Measurements from ENCODE around the gene KAT6B. TPM values are rescaled to one million over a fixed set of nuclear protein-coding genes. Genes with fewer than 3 reads are reported as not detected.

KAT6B gene
- total RNA-seq, 4 donors from 2014 or later: 12.0 to 37.7 (median 21.6) TPM

DNA sequence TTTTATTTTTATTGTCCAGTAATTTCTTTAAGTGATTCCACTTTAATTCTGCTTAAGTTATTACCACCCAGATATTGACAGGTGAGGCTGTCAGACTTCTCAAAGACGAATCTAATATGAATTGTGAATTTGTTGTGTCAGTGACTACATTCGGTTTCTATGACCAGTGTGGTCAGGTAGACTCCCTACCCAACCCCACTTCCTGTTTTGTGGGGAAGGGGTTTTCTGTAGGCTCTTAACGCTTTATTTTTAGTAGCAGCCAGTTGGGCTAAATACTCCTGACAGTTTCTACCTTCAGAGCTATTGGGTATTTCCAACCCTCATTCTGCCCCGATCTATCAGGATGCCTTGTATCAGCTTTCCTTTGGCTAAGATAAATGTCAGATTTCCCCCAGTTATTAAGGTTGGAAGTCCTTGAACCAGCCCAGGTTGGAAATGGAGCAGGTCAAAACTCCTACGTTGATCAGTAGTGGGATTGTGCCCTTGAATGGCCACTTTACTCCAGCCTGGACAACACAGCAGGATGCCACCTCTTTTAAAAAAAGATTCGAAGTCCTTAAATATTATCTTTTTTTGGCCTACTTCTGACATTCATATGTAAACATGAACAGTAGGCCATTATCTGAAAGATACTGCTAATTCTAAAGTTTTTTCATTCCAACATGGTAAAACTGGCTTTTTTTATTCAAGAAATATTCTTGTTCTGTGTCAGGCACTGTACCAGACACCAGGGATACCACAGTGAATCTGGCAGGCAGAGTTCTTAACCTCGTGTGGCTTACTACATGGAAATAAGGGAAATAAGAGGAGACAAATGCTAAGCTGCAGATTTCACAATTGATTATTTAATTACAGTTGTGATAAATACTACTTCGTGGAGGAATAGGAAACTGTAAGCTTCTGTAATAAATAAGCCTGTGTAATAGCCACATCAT is 151.8 kb downstream of the KAT6B start:
- Histone ChIP-seq H3K9me3 (no peaks in the 10 kb centered on the region), H3K27ac (no peak overlapping the region), H3K4me3 (no peak overlapping the region), H3K27me3 (no peaks in the 10 kb centered on the region), H3K36me3 (peaks cover 0 to 21% of the 10 kb centered on the region in 2 donors), H3K4me1 (peaks cover 13 to 15% of the 10 kb centered on the region in 2 donors)
- in situ Hi-C loops (cut with MboI; ENCODE audit: low sequenced_read_pairs in 4 of 4): no loop called here
- no peak for DNase-seq
- no peak for ATAC-seq
- no peak for TF ChIP-seq POLR2A (IDR thresholded peaks at IDR 0.05)
- TF ChIP-seq, protein P1, sequence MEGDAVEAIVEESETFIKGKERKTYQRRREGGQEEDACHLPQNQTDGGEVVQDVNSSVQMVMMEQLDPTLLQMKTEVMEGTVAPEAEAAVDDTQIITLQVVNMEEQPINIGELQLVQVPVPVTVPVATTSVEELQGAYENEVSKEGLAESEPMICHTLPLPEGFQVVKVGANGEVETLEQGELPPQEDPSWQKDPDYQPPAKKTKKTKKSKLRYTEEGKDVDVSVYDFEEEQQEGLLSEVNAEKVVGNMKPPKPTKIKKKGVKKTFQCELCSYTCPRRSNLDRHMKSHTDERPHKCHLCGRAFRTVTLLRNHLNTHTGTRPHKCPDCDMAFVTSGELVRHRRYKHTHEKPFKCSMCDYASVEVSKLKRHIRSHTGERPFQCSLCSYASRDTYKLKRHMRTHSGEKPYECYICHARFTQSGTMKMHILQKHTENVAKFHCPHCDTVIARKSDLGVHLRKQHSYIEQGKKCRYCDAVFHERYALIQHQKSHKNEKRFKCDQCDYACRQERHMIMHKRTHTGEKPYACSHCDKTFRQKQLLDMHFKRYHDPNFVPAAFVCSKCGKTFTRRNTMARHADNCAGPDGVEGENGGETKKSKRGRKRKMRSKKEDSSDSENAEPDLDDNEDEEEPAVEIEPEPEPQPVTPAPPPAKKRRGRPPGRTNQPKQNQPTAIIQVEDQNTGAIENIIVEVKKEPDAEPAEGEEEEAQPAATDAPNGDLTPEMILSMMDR (IDR thresholded peaks at IDR 0.05 in 4 of 5, conservative IDR thresholded peaks at IDR 0.05 in 1 of 5): no peak
- intact Hi-C loops (cut with DNase I; ENCODE audit: low total_unique reads): no loop called here

DNA sequence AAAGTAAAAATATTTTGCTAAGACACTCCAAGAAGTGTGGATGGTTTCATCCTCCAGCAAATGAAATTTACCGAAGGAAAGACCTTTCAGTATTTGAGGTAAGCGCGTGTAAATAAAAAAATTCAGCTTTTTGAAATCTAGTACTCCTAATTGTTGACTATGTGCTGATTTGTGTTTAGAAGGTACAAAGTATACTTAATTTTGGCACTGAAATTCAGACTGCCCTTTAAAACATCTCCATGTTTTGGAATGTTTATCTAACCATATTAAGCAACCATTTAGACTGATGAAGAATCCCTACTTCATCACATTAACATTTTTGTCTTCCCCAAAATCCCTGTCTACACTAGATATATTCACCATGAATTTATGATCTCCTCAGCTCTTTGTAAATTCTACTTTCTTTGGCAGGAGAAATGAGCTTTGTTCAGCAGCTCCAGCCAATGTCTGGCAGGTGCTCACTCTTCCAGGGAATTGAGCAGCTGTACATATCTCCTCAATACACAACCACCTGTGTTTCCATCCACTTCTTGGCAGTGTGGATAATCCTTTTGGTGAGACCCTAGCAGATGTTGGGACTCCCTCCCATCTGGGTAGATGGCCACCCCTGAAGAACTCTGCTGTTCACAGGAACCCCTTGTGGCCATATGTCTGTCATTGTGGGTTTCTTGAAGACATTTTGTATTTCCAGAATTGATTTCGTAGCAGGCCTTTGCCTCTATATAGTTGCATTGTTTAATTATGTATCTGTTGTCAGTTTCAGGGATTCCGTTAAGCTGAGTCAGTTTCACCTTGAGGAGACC is 155.6 kb downstream of the KAT6B start:
- no peaks in the 10 kb centered on the region for H3K9me3 ChIP-seq
- no peak overlapping the region for H3K4me3 ChIP-seq
- peaks cover 3 to 4% of the 10 kb centered on the region in 2 donors for H3K4me1 ChIP-seq
- ATAC-seq (no peak), DNase-seq (no peak)
- H3K36me3 ChIP-seq: peaks cover 0 to 7% of the 10 kb centered on the region in 2 donors
- intact Hi-C loops (cut with DNase I; ENCODE audit: low total_unique reads): no loop called here
- no peak overlapping the region for H3K27ac ChIP-seq
- TF ChIP-seq, protein P1 (IDR thresholded peaks at IDR 0.05 in 4 of 5, conservative IDR thresholded peaks at IDR 0.05 in 1 of 5): no peak
- no peak for TF ChIP-seq POLR2A (IDR thresholded peaks at IDR 0.05)
- in situ Hi-C loops (cut with MboI; ENCODE audit: low sequenced_read_pairs in 4 of 4): no loop called here
- no peaks in the 10 kb centered on the region for H3K27me3 ChIP-seq

- peaks cover 0 to 7% of the 10 kb centered on the region in 2 donors for H3K36me3 ChIP-seq
These were observed 156.2 kb downstream of the KAT6B start for GRCh38 chr10:74982634-74982982.

DNA sequence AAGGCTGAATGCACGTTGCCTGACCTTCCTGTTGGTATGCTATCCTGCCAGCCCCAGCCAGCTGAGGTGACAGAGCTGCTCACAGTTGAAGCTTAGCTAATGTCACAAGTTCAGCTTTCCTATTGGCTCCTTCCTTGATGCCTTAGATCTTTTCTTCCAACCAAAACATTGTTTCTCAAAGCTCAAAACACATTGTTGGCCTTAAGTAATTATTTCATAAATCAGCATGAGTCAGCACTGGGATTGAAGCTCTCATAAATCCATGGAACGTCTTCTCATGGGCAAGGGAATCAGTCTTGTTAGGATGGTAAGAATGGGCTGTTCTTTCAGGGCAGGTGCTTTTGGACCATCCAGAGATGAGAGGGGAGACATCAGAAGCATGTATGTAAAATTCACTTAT is 157.0 kb downstream of the KAT6B start:
- in situ Hi-C loops (cut with MboI; ENCODE audit: low sequenced_read_pairs in 4 of 4): no loop called here
- Histone ChIP-seq H3K27ac (peak overlapping the region in 2 of 4 donors; percentile 19 to 31), H3K27me3 (no peaks in the 10 kb centered on the region), H3K4me1 (peaks cover 15 to 18% of the 10 kb centered on the region in 2 donors), H3K4me3 (no peak overlapping the region), H3K36me3 (peaks cover 0 to 7% of the 10 kb centered on the region in 2 donors), H3K9me3 (no peaks in the 10 kb centered on the region)
- DNase-seq: no peak
- intact Hi-C loops (cut with DNase I; ENCODE audit: low total_unique reads): no loop called here
- ATAC-seq: no peak
- TF ChIP-seq POLR2A (IDR thresholded peaks at IDR 0.05): no peak
- TF ChIP-seq, protein P1 (IDR thresholded peaks at IDR 0.05 in 4 of 5, conservative IDR thresholded peaks at IDR 0.05 in 1 of 5): no peak

More at GRCh38 chr10:74982634-74982982, 156.2 kb downstream of the KAT6B start:
- no peak overlapping the region for H3K4me3 ChIP-seq
- H3K9me3 ChIP-seq: no peaks in the 10 kb centered on the region
- no peaks in the 10 kb centered on the region for H3K27me3 ChIP-seq
- in situ Hi-C loops (cut with MboI; ENCODE audit: low sequenced_read_pairs in 4 of 4) (no loop called here), intact Hi-C loops (cut with DNase I; ENCODE audit: low total_unique reads) (no loop called here)
- ATAC-seq (no peak), DNase-seq (no peak)
- no peak overlapping the region for H3K27ac ChIP-seq
- peaks cover 7 to 10% of the 10 kb centered on the region in 2 donors for H3K4me1 ChIP-seq
- no peak for TF ChIP-seq POLR2A (IDR thresholded peaks at IDR 0.05)
- TF ChIP-seq, protein P1 (IDR thresholded peaks at IDR 0.05 in 4 of 5, conservative IDR thresholded peaks at IDR 0.05 in 1 of 5): no peak
